Heart left ventricle (tissue), 13 donors: ENCODE data around the gene OMP.

Experiments used
- CTCF ChIP-seq, 12 donors: fragments of 200-600 bp; sonication (generic) in 4 of 12; IDR thresholded peaks; one replicate each; pipeline versions ENCODE4 v1.5.0 to v1.8.0; 2018 to 2022; ENCODE audit warnings: antibody characterized with exemption in 12 of 12, mild to moderate bottlenecking in 5 of 12
- POLR2A ChIP-seq, 2 donors: fragments of 450-650 bp; IDR thresholded peaks; one replicate each; pipeline ENCODE4 v1.6.1; 2017; ENCODE audit warnings: antibody characterized with exemption in 2 of 2, mild to moderate bottlenecking in 2 of 2, moderate library complexity in 2 of 2
- donor health status: ischemic (EF 13 %, LVEDD 7.1; RV severe dilation, severe dysfunction).
- donor health status: DM: no; HTN: yes; CAD: no.
- donor health status: DM: no; HTN: no; CAD: no.
- donor health status: ischemic (EF 25% LVEDD 6.9; RV normal size, moderate dysfunction).
- donor health status: ischemic (EF 25% LVEDD 5.7; RV mildly dilated, moderate dysfunction).
- donor health status: ischemic (EF 35%, LVEDD 5.7; RV mildly dilated, moderate dysfunction).
- donor health status: nonischemic (EF 11% LVEDD 7.7; RV severe dilation, severe dysfunction).
- donor health status: DM: yes; HTN: yes; CAD: no.
- donor health status: PGD.
- donor health status: ischemic (EF 29% LVEDD 5.4; RV normal size, mild dysfunction).
- donor health status: nonischemic (EF 23%, LVEDD 6.1; RV moderate dilation, normal function).

DNA sequence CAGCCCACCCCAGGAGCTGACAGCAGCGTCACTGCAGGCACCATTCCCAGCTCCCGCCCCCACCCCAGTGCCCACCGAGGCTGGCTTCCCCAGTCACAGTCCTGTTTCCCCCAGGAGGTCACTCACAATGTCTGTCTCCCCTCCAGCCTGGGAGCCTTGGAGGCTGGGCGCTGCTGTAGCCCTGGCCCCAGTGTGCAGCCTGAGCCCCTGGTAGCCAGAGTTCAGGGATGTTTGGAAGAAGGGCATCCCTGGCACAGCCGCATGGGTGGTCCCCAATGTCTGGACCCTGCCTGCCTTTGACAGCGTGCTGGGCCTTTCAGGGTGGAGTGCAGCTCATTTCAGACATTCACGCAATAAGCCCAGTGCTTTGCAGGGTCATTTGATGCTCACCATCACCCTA, 31.6 kb upstream of the OMP start:
- no peak for TF ChIP-seq CTCF (IDR thresholded peaks at IDR 0.05)
- no peak for TF ChIP-seq POLR2A (IDR thresholded peaks at IDR 0.05)
